ENCODE results near the gene MPO.

The MPO gene

DNA sequence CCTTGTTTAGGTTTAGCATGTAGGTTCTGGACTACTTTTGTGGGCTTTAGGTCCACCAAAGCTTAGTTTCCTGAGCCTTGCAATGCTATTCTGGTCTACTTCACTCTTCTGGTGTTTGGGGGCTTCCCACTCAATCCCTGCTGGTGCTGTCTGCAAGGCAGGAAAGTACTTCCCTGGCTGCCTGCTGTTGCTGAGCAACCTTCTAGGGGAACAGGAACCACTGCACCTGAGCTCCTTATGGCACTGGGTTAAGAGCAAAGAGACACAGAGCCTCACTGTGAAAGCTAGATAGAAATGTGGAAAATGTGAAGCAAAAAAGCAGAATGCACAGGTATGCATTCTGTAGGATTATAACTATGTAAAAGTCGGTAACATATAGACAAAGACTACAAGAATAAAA is 17.0 kb downstream of the MPO start:
- TF ChIP-seq GATA2 (IDR thresholded peaks at IDR 0.05; ENCODE audit: low read depth, low read length) = no peak
- TF ChIP-seq GATA3 (IDR thresholded peaks at IDR 0.05; ENCODE audit: low read depth, low read length) = no peak

DNA sequence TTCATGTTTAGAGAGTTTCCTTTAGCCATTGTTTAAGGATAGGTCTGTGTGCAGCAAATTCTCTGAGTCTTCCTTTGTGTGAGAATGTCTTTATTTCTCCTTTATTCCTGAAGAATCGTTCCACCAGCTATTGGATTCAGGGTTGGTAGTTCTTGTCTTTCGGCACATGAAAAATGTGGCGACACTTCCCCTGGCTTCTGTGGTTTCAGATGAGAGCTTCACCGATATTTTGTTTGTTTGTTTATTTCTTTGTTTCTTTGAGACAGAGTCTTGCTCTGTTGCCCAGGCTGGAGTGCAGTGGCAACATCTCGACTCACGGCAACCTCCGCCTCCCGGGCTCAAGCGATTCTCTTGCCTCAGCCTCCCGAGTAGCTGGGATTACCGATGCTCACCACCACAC is 18.6 kb downstream of the MPO start:
- no peak for TF ChIP-seq GATA3 (IDR thresholded peaks at IDR 0.05; ENCODE audit: low read depth, low read length)
- TF ChIP-seq GATA2 (IDR thresholded peaks at IDR 0.05; ENCODE audit: low read depth, low read length) = no peak

DNA sequence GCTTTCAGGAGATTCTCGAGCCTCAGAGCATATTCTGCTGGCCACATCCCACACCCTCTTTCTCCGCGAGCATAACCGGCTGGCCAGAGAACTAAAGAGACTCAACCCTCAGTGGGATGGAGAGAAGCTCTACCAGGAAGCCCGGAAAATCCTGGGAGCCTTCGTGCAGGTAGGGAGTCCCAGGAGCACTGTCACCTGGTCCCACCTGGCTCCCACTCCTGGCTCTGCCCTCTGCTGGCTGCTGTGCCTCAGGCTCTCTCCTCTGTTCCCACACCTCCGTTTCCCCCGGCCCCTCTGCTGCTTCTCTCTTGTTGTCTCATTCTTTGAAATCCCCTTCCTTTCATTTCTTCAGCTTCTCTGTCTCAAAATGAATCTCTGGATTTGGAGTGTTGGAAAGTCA is 25.9 kb downstream of the MPO start:
- TF ChIP-seq GATA3 (IDR thresholded peaks at IDR 0.05; ENCODE audit: low read depth, low read length) = no peak
- no peak for TF ChIP-seq GATA2 (IDR thresholded peaks at IDR 0.05; ENCODE audit: low read depth, low read length)

DNA sequence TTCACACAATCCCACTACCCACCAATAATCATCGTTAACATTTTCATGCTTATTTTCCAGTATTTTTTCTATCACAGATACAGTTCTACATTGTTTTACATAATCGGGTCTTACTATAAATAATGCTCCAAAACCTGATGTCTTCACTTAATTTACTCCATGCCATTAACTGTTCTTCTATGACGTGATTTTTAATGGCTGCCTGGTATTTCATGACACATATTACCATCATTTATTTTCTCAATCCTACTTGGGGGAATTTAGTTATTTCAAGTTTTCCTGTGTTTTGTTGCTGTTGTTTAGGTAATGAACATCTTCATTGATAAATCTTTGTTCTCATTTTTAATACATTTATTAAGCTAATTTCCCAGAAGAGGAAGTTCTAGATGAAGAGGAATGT is 27.7 kb downstream of the MPO start:
- TF ChIP-seq GATA3 (IDR thresholded peaks at IDR 0.05; ENCODE audit: low read depth, low read length) = no peak

DNA sequence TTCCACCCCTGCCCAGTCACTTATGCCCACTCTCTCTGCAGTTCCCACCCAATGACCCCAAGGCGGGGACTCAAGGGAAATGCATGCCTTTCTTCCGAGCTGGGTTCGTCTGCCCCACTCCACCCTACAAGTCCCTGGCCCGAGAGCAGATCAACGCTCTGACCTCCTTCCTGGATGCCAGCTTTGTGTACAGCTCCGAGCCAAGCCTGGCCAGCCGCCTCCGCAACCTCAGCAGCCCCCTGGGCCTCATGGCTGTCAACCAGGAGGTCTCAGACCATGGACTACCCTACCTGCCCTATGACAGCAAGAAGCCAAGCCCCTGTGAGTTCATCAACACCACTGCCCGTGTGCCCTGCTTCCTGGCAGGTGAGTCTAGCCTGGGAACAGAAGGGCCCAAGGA is 28.6 kb downstream of the MPO start:
- no peak for TF ChIP-seq GATA3 (IDR thresholded peaks at IDR 0.05; ENCODE audit: low read depth, low read length)
- TF ChIP-seq GATA2 (IDR thresholded peaks at IDR 0.05; ENCODE audit: low read depth, low read length) = no peak

DNA sequence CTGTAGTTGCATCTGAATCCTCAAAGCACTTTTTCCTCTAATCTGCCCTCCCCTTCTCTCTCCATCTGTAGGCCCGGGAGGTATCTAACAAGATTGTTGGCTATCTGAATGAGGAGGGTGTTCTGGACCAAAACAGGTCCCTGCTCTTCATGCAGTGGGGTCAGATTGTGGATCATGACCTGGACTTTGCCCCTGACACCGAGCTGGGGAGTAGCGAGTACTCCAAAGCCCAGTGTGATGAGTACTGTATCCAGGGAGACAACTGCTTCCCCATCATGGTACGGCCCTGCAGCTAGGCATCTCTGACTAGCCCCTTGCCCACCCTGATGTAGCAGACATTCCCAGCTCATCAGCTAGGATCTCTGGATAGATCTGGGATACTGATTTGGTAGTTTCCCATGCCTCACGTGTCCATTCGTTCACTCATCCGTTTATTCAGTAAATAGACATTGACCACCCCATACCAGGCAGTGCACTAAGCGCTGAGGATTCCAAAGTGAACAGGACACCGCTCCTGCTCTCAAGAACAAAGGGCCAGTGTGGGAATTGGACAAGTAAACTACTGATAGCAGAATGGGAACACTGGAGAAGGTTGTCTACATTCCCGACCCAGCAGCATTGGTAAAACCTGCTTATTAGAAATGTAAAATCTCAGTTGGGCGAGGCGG is 30.3 kb downstream of the MPO start:
- TF ChIP-seq GATA2 (IDR thresholded peaks at IDR 0.05; ENCODE audit: low read depth, low read length) (no peak), GATA3 (IDR thresholded peaks at IDR 0.05; ENCODE audit: low read depth, low read length) (no peak)

DNA sequence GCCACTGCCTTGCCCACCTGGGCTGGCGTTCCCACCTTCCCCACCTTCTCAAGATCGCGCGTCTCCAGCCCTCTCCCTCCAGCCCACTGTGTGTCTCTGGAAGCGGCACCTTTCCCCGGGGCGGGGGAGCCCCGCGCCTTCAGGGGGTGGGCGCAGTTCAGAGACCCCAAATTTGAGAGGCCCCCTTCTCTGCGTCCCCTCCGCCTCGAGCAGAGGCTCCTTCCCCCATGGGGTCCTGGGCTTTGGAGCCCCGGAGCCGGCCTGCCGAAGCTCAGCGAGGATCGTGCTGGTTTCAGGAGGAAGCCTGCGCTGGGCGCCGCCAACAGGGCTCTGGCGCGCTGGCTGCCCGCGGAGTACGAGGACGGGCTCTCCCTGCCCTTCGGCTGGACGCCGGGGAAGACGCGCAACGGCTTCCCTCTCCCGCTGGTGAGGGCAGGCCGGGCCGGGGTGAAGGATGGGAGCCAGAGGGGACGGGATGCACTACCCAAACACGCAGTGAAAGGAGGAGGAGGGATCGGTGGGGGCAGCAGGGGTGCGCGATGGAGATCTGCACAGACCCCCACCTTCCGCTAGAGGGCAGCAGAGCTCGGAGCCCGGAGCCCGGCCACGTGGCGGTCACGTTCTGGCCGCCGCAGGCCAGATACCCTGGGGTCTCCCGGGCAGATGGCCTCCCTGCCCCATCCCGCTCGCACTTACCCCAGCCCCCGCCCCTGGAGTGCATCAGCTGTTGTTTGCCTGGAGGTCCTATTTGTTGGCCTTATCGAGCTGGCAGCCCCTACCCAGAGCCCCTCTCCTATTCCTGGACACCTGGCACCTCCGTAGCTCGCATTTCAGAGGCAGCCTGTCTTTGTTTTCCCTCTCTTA is 31.2 kb downstream of the MPO start:
- TF ChIP-seq GATA3 (IDR thresholded peaks at IDR 0.05; ENCODE audit: low read depth, low read length) (no peak), GATA2 (IDR thresholded peaks at IDR 0.05; ENCODE audit: low read depth, low read length) (no peak)

DNA sequence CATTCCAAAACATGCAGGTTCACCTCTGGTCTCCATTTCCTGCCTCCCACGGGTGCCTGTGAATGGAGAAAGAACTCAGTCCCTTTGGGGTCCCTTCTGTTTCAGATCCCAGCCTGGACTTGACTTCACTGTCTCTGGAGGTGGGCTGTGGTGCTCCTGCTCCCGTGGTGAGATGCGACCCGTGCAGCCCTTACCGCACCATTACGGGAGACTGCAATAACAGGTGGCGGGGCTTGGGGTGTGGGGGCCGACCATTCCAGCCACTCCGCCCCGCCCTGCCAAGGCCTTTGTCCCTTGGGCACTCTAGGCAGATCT is 31.8 kb downstream of the MPO start:
- TF ChIP-seq GATA3 (IDR thresholded peaks at IDR 0.05; ENCODE audit: low read depth, low read length) (no peak), GATA2 (IDR thresholded peaks at IDR 0.05; ENCODE audit: low read depth, low read length) (no peak)

DNA sequence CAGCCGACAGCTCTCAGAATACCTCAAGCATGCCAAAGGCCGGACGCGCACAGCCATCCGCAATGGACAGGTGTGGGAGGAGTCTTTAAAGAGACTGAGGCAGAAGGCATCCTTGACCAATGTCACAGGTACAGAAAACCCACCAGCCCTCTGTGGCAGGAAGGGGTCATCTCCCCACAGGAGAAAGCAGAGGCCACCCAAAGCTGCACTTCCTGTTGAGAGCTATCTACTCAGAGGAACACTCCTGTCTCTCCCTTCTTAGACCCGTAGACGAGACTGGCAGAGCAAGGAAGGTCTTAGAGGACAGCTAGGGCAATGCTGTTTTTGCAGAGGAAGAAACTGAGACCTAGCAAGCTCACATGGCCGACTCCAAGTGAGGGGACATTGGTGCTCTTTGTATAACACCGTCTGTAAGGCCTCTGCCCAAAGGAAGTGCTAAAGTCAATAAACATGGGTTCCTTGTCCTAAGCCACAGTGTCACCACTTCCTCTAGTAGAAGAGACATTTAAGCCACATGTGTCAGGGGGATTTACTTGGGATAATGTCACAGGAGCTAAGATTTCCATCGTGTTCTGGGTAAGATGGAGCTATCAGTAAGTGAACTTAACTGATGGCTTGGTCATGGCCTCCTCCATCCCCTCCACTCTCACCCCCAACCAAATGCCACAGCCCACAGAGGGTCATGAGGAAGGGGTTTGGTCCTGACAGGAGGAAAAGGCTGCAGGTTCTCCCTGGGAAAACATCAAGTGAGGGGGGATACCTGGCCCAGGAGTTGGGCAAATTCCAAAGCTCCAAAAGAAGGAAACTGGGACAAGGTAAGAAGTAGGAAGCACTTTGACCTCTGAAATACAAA is 33.0 kb downstream of the MPO start:
- TF ChIP-seq GATA2 (IDR thresholded peaks at IDR 0.05; ENCODE audit: low read depth, low read length) = no peak
- no peak for TF ChIP-seq GATA3 (IDR thresholded peaks at IDR 0.05; ENCODE audit: low read depth, low read length)

DNA sequence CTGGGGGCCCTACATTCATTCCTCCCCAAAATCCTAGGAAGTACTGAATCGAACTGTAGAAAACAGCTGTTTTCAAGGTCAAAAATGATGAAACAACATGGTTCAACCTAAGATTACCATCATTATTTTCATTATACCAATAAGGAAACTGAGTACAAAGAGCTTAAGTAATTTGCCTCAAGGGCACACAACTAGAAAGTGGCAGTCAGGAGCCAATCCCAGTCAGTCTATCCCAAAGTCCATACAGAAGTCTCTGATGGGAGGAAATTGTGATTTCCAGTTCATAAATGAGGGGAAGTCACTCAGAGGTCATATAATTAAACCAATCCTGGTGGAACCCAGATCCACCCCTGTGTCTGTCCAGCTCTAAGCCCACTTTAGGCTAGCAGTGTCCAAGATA is 34.0 kb downstream of the MPO start:
- no peak for TF ChIP-seq GATA2 (IDR thresholded peaks at IDR 0.05; ENCODE audit: low read depth, low read length)
- no peak for TF ChIP-seq GATA3 (IDR thresholded peaks at IDR 0.05; ENCODE audit: low read depth, low read length)

DNA sequence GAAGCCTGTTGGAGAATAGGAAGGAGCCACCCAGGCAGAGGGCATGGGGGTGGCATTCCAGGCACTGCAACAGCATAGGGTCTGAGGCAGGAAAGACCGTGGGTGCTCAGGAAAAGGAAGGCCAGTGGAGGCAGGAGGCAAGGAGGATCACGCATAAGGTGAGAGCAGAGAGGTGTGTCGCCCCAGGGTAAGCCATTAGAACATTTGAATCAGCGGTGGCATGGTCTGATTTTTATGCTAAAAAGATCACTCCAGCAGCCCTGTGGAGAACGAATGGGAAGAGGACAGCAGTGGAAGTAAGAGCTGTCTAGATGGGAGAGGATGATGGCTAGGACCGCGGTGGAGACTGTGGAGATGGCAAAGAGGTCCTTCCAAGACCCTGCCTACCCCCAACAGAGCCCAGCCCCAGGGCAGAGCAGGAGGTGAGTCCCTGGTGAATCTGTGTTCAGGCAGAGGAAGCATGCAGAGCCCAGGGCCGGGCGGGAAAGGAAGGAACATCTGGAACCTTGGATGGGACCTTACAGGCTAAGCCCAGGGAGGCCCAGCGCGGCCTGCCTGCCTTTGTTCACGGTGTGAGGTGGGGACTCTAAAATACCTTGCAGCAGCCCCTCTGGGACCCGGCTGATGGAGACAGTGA is 34.5 kb downstream of the MPO start:
- TF ChIP-seq GATA3 (IDR thresholded peaks at IDR 0.05; ENCODE audit: low read depth, low read length) (no peak), GATA2 (IDR thresholded peaks at IDR 0.05; ENCODE audit: low read depth, low read length) (no peak)

DNA sequence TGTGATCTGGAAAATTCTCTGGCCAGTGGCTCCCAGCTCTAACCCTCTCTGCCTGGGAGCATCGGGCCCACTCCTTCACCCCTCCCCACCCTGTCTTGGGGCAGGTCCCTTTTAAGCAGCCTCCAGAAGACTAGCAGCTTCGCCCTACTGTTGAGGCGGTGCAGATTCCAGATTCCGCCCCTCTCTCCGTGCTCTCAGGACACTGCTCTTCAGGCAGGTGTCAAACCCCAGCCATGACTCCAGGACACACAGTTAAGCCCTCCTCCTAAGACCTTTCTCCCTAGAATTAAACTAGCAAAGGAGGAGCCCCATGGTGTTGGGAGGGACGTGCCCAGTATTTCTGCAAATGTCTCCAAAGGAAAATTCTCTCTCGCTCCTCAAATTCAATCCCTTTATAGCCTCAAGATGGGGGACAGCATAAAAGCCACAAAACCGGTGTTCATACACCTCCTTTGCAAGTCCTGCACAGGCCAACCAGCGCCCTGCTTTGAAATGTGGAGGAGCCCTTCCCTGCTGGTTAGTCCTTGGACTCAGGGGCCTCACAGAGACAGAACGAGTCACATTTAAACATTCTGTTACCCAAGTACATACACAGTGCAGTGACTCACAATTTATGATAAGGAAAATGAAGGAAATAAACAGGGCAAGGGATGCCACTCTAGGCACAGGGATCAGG is 35.2 kb downstream of the MPO start:
- TF ChIP-seq GATA3 (IDR thresholded peaks at IDR 0.05; ENCODE audit: low read depth, low read length) (no peak), GATA2 (IDR thresholded peaks at IDR 0.05; ENCODE audit: low read depth, low read length) (no peak)

DNA sequence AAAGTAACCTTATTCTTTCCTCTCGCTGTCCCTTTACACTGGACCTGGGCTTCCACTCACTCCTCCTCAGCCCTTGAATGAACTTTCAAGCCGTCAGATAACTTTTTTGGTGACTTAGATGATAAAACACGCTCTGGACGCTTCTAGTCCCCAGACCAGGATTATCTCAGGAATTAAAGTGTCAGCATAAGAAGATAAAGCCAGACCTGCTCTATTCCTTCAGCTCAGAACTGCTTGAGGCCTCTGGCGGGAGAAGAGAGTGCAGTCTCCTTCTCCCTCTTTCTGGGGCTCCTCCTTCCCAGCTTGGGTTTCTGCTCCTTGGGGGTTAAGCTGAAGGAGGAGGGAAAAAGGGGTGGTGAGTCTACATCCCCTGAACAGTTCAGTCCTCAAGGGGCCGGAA is 35.8 kb downstream of the MPO start:
- TF ChIP-seq GATA2 (IDR thresholded peaks at IDR 0.05; ENCODE audit: low read depth, low read length) (no peak), GATA3 (IDR thresholded peaks at IDR 0.05; ENCODE audit: low read depth, low read length) (no peak)
